Thymus (tissue), 11 donors: ENCODE data around the gene SLCO1C1. TPM values are rescaled to one million over a fixed set of nuclear protein-coding genes. Genes with fewer than 3 reads are reported as not detected.

Source experiments
- DNase-seq, 9 donors: peaks; one replicate each; pipeline ENCODE4 v3.0.0-alpha.2; 2013; ENCODE audit warnings: low spot score in 9 of 9, low read depth in 6 of 9, missing footprints in 1 of 9
- H3K27ac ChIP-seq, 2 donors: one replicate each; pipeline ENCODE4 v1.5.1; 2013; ENCODE audit warnings: control low read depth in 1 of 2, low read depth in 1 of 2, low read length in 1 of 2, mild to moderate bottlenecking in 1 of 2, moderate library complexity in 1 of 2
- H3K27me3 ChIP-seq, 2 donors: one replicate each; pipeline ENCODE4 v1.5.1; 2013; ENCODE audit warnings: low read length in 1 of 2; ENCODE audit not compliant: control insufficient read depth in 2 of 2, insufficient read depth in 1 of 2
- H3K36me3 ChIP-seq, 2 donors: one replicate each; pipeline ENCODE4 v1.5.1; 2013; ENCODE audit warnings: low read length in 1 of 2, mild to moderate bottlenecking in 1 of 2, moderate library complexity in 1 of 2; ENCODE audit not compliant: control insufficient read depth in 2 of 2, insufficient read depth in 2 of 2
- H3K4me1 ChIP-seq, 2 donors: one replicate each; pipeline ENCODE4 v1.5.1; 2013; ENCODE audit warnings: low read length in 2 of 2; ENCODE audit not compliant: control insufficient read depth in 2 of 2, insufficient read depth in 2 of 2
- H3K4me3 ChIP-seq, 2 donors: one replicate each; pipeline ENCODE4 v1.5.1; 2013; ENCODE audit warnings: low read length in 2 of 2, control low read depth in 1 of 2, mild to moderate bottlenecking in 1 of 2
- H3K9me3 ChIP-seq, 2 donors: one replicate each; pipeline ENCODE4 v1.5.1; 2013; ENCODE audit warnings: low read length in 1 of 2, mild to moderate bottlenecking in 1 of 2; ENCODE audit not compliant: control insufficient read depth in 2 of 2, insufficient read depth in 1 of 2
- WGBS: extraction: QIAGEN DNeasy Blood & Tissue Kit; methylation state at CpG from one replicate; pipeline ENCODE4 v1.1.7; 2013; 5-methylcytosine and 5-hydroxymethylcytosine counted together
- polyA plus RNA-seq: library from polyadenylated mRNA; stranded (reverse); fragments of 200-250 nt; gene quantifications from one replicate; pipeline ENCODE4 v1.2.3, GENCODE V29; 2013
- total RNA-seq: library from RNA; stranded (reverse); fragments of 120-200 nt; gene quantifications from one replicate; pipeline ENCODE4 v1.2.4, GENCODE V29; 2013
- donor health status: healthy.

Gene SLCO1C1
- total and polyA plus RNA-seq, 2 donors: 0.14 to 0.25 TPM

DNA sequence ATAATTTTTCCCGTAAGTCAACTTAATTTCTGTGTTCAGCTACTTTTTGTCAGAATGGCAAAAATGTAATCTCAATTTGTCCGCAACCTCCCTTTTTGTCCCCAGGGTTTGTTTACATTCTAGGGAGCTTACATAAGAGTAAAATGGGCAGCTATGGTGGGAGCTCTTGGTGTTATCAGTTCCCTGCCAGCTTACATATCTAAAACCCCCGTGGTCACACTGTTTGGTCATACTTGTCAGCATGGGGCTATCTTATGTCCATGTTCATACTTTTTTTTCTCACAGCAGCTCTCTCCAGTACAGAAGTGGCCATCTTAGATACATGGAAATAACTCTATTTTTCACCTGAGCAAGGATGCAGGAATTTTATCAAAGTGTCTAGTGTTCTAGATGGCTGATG is 16.7 kb downstream of the SLCO1C1 start:
- H3K36me3 ChIP-seq: no peaks in the 10 kb centered on the region
- 66% methylated on average over 3 of the region's 3 CpGs for WGBS
- no peak overlapping the region for H3K27ac ChIP-seq
- H3K27me3 ChIP-seq: no peaks in the 10 kb centered on the region
- H3K9me3 ChIP-seq: no peaks in the 10 kb centered on the region
- no peak overlapping the region for H3K4me3 ChIP-seq
- no peaks in the 10 kb centered on the region for H3K4me1 ChIP-seq
- no peak for DNase-seq

DNA sequence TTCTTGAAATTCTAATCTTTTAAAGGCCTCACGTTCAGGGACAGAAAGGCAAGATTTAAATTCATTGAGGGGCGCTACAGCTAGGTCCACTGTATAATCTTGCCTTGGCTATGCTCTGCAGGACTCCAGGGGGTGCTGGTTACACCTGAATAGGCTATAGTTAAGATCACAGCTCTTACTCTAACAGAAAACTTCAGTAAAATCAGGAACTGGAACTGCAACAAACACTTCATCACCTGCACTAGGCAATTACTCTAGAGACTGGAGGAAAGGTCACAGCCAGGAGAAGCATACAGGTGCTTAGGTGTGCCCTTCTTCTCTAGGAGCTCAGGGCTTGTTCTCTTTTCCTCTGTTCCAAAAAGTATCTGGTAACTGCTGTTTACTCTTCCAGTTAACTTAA is 20.9 kb downstream of the SLCO1C1 start:
- Histone ChIP-seq H3K27ac (no peak overlapping the region), H3K9me3 (no peaks in the 10 kb centered on the region), H3K4me3 (no peak overlapping the region), H3K36me3 (no peaks in the 10 kb centered on the region), H3K27me3 (no peaks in the 10 kb centered on the region), H3K4me1 (no peaks in the 10 kb centered on the region)
- 85% methylated on average over 2 of the region's 2 CpGs for WGBS
- no peak for DNase-seq

DNA sequence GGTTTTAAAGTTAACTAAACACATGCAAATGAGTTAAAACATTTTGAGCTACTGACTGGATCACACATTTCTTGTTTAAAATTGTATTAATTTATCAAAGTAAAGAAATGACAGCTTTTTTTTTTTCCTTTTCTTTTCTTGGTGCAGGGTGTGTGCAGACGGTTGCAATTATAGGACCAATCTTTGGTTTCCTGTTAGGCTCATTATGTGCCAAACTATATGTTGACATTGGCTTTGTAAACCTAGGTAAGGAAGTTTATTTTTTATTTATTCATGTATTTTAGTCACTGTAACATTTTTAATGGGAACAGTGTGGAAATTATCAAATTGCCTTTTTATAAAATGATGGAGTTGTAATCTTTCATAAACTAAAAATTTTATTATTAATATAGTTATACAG is 21.9 kb downstream of the SLCO1C1 start:
- Histone ChIP-seq H3K27ac (no peak overlapping the region), H3K4me3 (no peak overlapping the region), H3K36me3 (no peaks in the 10 kb centered on the region), H3K4me1 (no peaks in the 10 kb centered on the region), H3K27me3 (no peaks in the 10 kb centered on the region), H3K9me3 (no peaks in the 10 kb centered on the region)
- 91% methylated on average over 1 of the region's 1 CpG for whole genome bisulfite sequencing
- DNase-seq: no peak

DNA sequence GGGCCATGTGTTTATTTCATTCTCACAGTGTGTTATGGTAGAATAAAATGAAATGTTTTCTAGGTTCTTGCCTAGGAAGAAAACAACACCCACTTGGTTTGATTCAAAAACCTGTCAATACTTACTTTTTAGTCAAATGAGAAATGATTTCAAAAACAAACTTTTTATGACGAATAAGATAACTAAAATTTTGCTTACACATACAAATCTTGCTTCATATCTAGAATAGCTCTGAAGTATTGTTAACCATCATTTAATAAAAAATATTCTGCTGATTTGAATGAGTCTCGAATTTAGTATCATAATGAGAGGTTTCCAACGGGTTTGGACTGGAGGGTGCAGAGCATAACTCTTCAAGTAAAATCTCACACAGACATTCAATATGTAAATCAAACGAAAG is 23.2 kb downstream of the SLCO1C1 start:
- no peaks in the 10 kb centered on the region for H3K9me3 ChIP-seq
- H3K27me3 ChIP-seq: no peaks in the 10 kb centered on the region
- 89% methylated on average over 4 of the region's 4 CpGs for WGBS
- no peaks in the 10 kb centered on the region for H3K4me1 ChIP-seq
- H3K36me3 ChIP-seq: no peaks in the 10 kb centered on the region
- no peak overlapping the region for H3K4me3 ChIP-seq
- no peak for DNase-seq
- no peak overlapping the region for H3K27ac ChIP-seq

DNA sequence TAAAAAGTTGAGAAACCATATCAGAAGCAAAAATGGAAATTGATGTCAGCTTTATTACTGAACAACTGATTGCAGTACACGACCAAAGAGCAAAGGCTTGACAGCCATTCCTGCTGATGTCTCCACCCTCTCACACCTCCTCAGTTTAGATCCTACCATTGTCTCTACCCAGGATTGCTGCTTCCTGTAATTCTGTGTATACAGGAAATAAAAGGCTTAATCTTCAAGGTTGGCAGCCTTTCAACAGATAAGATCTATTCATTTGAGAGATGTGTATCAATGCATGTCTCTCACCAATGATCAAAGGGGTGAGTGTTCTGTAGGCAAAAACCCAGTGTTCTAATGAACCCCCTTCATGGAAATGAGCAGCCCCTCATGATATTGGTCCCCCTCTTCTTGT is 27.0 kb downstream of the SLCO1C1 start:
- no peak overlapping the region for H3K4me3 ChIP-seq
- no peaks in the 10 kb centered on the region for H3K9me3 ChIP-seq
- 78% methylated on average over 1 of the region's 1 CpG for WGBS
- no peaks in the 10 kb centered on the region for H3K4me1 ChIP-seq
- no peak for DNase-seq
- no peak overlapping the region for H3K27ac ChIP-seq
- no peaks in the 10 kb centered on the region for H3K36me3 ChIP-seq
- H3K27me3 ChIP-seq: no peaks in the 10 kb centered on the region

DNA sequence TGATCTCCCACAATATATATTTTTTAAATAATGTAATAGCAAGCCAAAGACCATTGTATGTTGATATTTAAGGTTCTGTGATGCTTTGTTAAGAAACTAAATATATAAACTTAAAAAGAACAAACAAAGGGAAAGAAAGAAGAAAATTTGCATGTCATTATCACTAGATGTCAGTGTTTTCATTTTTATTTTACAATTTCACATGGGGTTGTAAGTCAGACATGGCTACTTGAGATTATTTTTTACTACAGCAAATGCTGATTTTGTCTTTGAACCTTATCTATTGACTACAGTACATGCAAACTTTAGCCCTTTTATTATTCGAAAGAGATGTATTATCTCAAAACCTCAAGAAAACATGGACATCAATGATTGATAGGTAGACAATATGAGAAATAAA is 36.1 kb downstream of the SLCO1C1 start:
- Histone ChIP-seq H3K36me3 (no peaks in the 10 kb centered on the region), H3K4me3 (no peak overlapping the region), H3K9me3 (no peaks in the 10 kb centered on the region), H3K4me1 (no peaks in the 10 kb centered on the region), H3K27me3 (no peaks in the 10 kb centered on the region), H3K27ac (no peak overlapping the region)
- 79% methylated on average over 1 of the region's 1 CpG for WGBS
- no peak for DNase-seq

DNA sequence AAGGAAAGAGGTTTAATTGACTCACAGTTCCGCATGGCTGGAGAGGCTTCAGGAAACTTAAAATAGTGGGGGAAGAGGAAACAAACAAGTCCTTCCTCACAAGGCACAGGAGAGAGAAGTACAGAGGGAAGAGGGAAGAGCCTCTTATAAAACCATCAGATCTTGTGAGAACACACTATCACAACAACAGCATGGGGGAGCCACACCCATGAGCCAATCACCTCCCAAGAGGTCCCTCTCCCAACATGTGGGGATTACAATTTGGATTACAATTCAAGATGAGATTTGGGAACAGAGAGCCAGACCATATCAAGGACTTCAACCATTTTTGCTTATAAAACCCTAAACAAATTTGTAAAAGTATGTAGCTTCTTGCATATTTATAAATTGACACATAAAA is 45.8 kb downstream of the SLCO1C1 start:
- Histone ChIP-seq H3K27ac (no peak overlapping the region), H3K9me3 (no peaks in the 10 kb centered on the region), H3K4me3 (no peak overlapping the region), H3K27me3 (no peaks in the 10 kb centered on the region), H3K36me3 (no peaks in the 10 kb centered on the region), H3K4me1 (no peaks in the 10 kb centered on the region)
- 100% methylated on average over 1 of the region's 1 CpG for WGBS
- no peak for DNase-seq

DNA sequence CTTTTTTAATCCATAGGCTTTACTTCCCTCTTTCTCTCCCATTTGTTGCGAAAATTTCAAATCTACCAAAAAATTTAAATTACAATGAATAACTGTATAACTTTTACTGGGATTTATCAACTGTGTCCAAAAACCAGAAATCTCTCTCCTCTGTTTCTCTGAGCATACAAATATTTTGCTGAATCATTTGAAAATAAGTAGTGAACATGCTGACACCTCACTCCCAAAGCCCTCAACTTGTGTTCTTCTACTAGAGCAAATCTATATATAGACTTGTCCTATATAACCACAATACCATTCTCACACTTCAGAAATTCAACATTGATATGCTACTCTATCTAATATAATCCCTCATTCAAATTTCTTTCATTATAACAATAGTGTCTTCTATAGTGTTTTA is 53.1 kb downstream of the SLCO1C1 start:
- Histone ChIP-seq H3K4me3 (no peak overlapping the region), H3K36me3 (no peaks in the 10 kb centered on the region), H3K27me3 (no peaks in the 10 kb centered on the region), H3K9me3 (no peaks in the 10 kb centered on the region), H3K27ac (no peak overlapping the region), H3K4me1 (no peaks in the 10 kb centered on the region)
- 97% methylated on average over 1 of the region's 1 CpG for WGBS
- DNase-seq: no peak

DNA sequence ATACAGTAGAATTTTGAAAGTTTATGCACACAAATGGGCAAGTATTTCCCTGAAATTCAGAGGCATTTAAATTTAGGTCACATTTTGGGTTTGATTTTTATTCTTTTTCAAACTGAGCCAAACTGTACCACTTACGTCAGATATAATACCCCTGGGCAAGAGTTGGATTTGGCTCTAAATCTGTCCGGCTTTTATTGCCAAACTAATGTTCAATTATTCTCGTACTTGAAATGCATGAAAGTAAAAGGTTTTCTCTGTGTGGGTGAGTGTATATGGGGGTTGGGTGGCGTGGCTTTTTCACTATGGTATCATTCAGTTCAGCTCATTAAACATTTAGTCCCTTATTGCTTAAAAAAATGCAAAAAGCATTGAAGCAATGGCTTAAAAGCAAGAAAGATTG is 55.9 kb downstream of the SLCO1C1 start:
- H3K4me1 ChIP-seq: no peaks in the 10 kb centered on the region
- no peak for DNase-seq
- no peak overlapping the region for H3K27ac ChIP-seq
- no peaks in the 10 kb centered on the region for H3K9me3 ChIP-seq
- no peaks in the 10 kb centered on the region for H3K27me3 ChIP-seq
- no peaks in the 10 kb centered on the region for H3K36me3 ChIP-seq
- WGBS: 81% methylated on average over 4 of the region's 4 CpGs
- H3K4me3 ChIP-seq: no peak overlapping the region

DNA sequence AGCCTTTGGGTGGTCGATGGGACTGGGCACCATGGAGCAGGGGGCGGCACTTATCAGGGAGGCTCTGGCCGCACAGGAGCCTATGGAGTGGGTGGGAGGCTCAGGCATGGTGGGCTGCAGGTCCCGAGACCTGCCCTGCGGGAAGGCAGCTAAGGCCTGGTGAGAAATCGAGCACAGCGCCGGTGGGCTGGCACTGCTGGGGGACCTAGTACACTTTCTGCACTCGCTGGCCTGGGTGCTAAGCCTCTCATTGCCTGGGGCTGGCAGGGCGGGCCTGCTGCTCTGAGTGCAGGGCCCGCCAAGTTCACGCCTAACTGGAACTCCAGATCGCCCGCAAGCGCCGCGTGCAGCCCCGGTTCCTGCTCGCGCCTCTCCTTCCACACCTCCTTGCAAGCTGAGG is 82.3 kb downstream of the SLCO1C1 start:
- H3K9me3 ChIP-seq: peaks cover 0 to 11% of the 10 kb centered on the region in 2 donors
- no peaks in the 10 kb centered on the region for H3K4me1 ChIP-seq
- H3K36me3 ChIP-seq: no peaks in the 10 kb centered on the region
- H3K27me3 ChIP-seq: no peaks in the 10 kb centered on the region
- no peak overlapping the region for H3K4me3 ChIP-seq
- H3K27ac ChIP-seq: no peak overlapping the region
- 95% methylated on average over 20 of the region's 20 CpGs for WGBS
- no peak for DNase-seq
